Measurements from ENCODE around the gene SRSF9.
"Not testable (repeated sequence)": the region's sequence is repeated elsewhere in the genome, so short reads cannot be mapped to it uniquely, and the experiment has no call there.

The SRSF9 gene

DNA sequence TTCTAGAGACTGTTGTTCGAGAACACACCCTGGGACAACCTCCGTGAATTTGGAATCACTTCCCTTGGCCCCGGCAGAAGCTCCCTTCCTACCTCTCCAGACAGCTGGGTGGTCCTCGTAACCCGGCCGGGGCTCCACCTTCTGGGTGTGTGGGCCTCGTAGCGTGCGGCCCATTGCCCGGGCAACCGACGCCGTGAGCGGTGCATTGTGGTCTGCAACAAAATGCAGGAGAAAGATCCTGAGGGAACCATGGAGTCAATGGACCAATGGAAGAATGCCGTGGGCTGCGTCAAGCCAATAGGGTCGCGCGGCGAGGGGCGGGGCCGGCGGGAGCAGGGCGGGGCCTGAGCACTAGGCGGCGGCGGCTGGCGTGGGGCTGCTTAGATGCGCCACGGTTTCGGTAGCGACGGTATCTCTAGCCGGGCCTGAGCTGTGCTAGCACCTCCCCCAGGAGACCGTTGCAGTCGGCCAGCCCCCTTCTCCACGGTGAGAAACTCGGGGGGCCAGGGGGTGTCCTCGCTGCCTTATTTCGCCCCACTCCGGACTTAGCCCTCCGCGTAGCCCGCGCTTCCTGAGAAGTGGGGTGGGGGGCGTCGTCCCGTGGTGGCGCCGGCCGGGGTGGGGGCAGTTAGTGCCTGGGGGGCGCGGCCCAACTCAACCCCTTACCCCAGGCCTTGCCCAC is 26.3 kb upstream of the SRSF9 start, which contains the start of gene DYNLL1:
DYNLL1 (plus strand) TSS at position 383 of the 682 bp plus-strand sequence. CDS start 309 bp downstream, outside the sequence.
- Histone ChIP-seq H3K9ac (ENCODE audit: low read length in 2 of 2) (peak within 1 kb of the TSS; percentile 80 to 83), H3K36me3 (ENCODE audit: control insufficient read depth in 2 of 2, insufficient read depth in 2 of 2, low read length in 2 of 2) (peaks cover 12% of the 10 kb centered on the region in 2 donors)

DNA sequence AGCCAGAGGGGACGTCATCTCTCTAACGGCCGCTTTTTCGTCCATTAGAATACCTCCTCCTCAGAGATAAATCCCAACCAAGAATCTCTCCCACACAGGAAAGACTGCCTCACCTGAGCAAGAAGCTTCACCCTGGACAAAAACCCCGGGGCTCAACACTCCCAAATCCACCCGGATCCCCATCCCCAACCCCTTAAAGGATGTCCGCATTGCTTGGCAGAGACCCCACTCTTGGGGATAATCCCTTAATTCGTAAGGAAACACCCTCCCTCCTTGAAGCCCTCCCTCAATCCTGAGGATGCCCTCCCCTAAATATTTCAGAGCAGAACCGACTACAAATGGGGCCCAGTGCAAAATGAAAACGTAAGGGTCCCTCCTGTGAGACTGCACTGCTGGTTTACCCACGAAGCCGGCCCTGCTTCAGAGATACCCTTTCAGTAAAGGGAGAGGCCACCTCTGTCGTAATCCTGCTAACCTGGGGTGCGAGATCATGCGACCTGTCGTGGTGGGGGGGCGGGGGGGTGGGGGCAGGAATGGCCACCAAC is 25.7 kb upstream of the SRSF9 start:
- H3K9ac ChIP-seq (ENCODE audit: low read length in 2 of 2), result peak overlapping the region; percentile 42 to 47
- no peaks in the 10 kb centered on the region for H3K9me3 ChIP-seq (ENCODE audit: control insufficient read depth in 2 of 2, low read length in 2 of 2)
- peak overlapping the region; percentile 92 to 93 for H3K4me3 ChIP-seq (ENCODE audit: low read length in 2 of 2)
- H3K27me3 ChIP-seq (ENCODE audit: control insufficient read depth in 1 of 2, insufficient read depth in 2 of 2, low read length in 2 of 2), result no peaks in the 10 kb centered on the region
- peaks cover 14 to 17% of the 10 kb centered on the region in 2 donors for H3K36me3 ChIP-seq (ENCODE audit: control insufficient read depth in 2 of 2, insufficient read depth in 2 of 2, low read length in 2 of 2)
- peaks cover 17% of the 10 kb centered on the region for H3K4me1 ChIP-seq (ENCODE audit: control insufficient read depth, insufficient read depth, low read length)
- H3K27ac ChIP-seq (ENCODE audit: low read length), result no peak overlapping the region

More for the DNA sequence above, 26.3 kb upstream of the SRSF9 start, which contains the start of gene DYNLL1:
- Histone ChIP-seq H3K27ac (ENCODE audit: low read length) (peak within 1 kb of the TSS; percentile 83), H3K4me3 (ENCODE audit: low read length in 2 of 2) (peak within 1 kb of the TSS; percentile 92 to 93), H3K9me3 (ENCODE audit: control insufficient read depth in 2 of 2, low read length in 2 of 2) (no peaks in the 10 kb centered on the region), H3K4me1 (ENCODE audit: control insufficient read depth, insufficient read depth, low read length) (peaks cover 17% of the 10 kb centered on the region), H3K27me3 (ENCODE audit: control insufficient read depth in 1 of 2, insufficient read depth in 2 of 2, low read length in 2 of 2) (no peaks in the 10 kb centered on the region)

DNA sequence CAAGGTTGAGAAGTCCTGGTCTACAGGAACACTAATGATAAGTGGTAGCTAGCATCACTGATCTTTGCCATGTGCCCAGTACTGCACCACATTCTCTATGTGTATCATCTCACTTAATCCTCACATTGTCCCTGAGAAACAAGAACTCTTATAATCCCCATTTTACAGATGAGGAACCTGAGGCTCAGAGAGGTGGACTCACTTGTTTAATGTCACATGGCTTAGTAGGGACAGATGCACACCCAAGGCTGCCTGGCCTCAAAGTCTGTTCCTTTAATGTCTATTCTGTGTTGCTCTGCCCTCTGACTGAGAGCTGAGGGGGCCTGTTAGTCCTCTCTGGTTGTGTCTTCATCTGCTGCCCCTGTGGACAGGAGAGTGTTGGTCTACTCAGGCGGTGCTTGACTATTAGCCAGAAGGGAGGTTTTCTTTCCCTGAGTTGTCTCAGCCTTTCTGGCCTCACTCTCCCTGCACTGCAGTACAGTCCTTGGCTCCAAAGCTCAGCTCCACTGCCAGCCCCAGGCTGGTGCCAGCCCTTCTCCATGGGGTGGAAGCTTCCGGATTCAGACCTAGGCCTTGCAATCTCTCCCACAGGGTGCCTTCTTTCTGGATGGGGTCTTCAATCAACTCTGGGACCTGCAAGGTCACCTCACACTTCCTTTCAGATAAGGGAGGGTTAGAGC is 21.4 kb upstream of the SRSF9 start:
- Histone ChIP-seq H3K36me3 (ENCODE audit: control insufficient read depth in 2 of 2, insufficient read depth in 2 of 2, low read length in 2 of 2) (peaks cover 11 to 14% of the 10 kb centered on the region in 2 donors), H3K9me3 (ENCODE audit: control insufficient read depth in 2 of 2, low read length in 2 of 2) (no peaks in the 10 kb centered on the region), H3K27ac (ENCODE audit: low read length) (no peak overlapping the region), H3K4me3 (ENCODE audit: low read length in 2 of 2) (no peak overlapping the region), H3K9ac (ENCODE audit: low read length in 2 of 2) (no peak overlapping the region), H3K27me3 (ENCODE audit: control insufficient read depth in 1 of 2, insufficient read depth in 2 of 2, low read length in 2 of 2) (no peaks in the 10 kb centered on the region), H3K4me1 (ENCODE audit: control insufficient read depth, insufficient read depth, low read length) (peaks cover 5% of the 10 kb centered on the region)

DNA sequence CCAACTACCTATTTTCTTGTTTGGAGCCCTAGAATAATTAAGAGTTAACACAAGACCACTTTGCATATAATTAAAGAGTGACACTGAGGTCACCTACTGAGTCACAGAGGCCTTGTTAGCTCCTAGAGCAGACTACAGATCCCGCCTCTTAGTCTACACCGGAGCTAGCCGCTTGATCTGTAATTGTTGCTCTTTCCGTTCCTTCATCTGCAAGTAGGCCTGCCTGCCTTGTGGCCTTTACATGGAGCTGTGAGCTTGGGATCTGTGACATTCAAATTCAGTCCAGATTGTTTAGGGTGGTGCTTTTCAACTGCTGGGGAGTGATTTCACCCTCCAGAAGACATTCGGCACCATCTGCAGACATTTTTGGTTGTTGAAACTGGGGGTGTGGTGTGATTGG is 20.8 kb upstream of the SRSF9 start:
- Histone ChIP-seq H3K4me3 (ENCODE audit: low read length in 2 of 2) (no peak overlapping the region), H3K9me3 (ENCODE audit: control insufficient read depth in 2 of 2, low read length in 2 of 2) (no peaks in the 10 kb centered on the region), H3K27me3 (ENCODE audit: control insufficient read depth in 1 of 2, insufficient read depth in 2 of 2, low read length in 2 of 2) (no peaks in the 10 kb centered on the region), H3K36me3 (ENCODE audit: control insufficient read depth in 2 of 2, insufficient read depth in 2 of 2, low read length in 2 of 2) (peaks cover 11 to 14% of the 10 kb centered on the region in 2 donors), H3K4me1 (ENCODE audit: control insufficient read depth, insufficient read depth, low read length) (peaks cover 3% of the 10 kb centered on the region), H3K27ac (ENCODE audit: low read length) (no peak overlapping the region), H3K9ac (ENCODE audit: low read length in 2 of 2) (no peak overlapping the region)

DNA sequence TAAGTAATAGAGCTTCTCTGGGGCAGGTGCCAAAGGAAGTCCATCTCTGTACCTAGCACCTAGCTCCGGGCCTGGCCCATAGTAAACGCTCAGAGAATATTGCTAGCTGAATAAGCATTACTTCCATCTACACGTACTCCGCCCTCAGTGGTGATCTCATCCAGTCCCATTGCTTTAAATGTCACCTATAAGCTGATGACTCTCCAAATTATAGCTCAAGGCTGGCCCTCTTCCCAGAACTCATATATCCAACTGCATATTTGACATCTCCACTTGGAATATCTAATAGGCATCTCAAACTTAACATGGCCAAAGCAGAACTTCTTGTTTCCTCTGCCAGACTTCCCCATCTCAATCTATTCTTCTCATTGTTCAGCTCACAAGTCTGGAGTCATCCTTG is 19.5 kb upstream of the SRSF9 start:
- H3K27ac ChIP-seq (ENCODE audit: low read length), result no peak overlapping the region
- H3K36me3 ChIP-seq (ENCODE audit: control insufficient read depth in 2 of 2, insufficient read depth in 2 of 2, low read length in 2 of 2), result peaks cover 11 to 14% of the 10 kb centered on the region in 2 donors

DNA sequence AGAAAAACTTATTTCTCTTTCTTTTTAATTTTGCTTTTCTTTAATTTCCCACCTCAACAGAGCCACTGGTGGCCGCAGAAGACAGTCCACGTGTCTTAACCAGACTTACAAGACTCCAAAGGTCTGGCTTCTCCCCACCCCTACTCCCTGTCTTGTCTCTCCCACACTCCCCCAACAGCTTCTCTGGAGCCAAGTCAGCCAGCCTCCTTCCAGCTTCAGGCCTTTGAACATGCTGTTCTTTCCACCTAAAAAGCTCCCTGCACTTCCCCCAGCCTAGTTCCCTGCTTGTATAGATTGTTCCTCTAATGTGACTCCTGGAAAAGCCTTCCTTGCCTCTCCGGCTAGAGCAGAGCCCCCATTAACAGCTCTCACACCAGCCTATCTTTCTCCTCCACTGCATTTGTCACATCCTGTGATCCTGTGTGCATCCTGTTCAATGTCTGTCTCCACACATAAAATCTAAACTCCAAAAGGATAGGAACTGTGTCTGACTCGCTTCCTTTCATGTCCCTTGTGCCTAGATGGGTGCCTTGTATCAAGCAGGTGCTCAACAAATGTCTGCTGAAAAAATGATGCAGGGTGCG is 18.6 kb upstream of the SRSF9 start:
- H3K9me3 ChIP-seq (ENCODE audit: control insufficient read depth in 2 of 2, low read length in 2 of 2), result no peaks in the 10 kb centered on the region
- H3K4me3 ChIP-seq (ENCODE audit: low read length in 2 of 2), result no peak overlapping the region
- H3K27ac ChIP-seq (ENCODE audit: low read length), result no peak overlapping the region
- H3K9ac ChIP-seq (ENCODE audit: low read length in 2 of 2), result no peak overlapping the region
- peaks cover 11 to 14% of the 10 kb centered on the region in 2 donors for H3K36me3 ChIP-seq (ENCODE audit: control insufficient read depth in 2 of 2, insufficient read depth in 2 of 2, low read length in 2 of 2)
- H3K27me3 ChIP-seq (ENCODE audit: control insufficient read depth in 1 of 2, insufficient read depth in 2 of 2, low read length in 2 of 2), result no peaks in the 10 kb centered on the region
- H3K4me1 ChIP-seq (ENCODE audit: control insufficient read depth, insufficient read depth, low read length), result no peaks in the 10 kb centered on the region

More for the DNA sequence above, 19.5 kb upstream of the SRSF9 start:
- H3K27me3 ChIP-seq (ENCODE audit: control insufficient read depth in 1 of 2, insufficient read depth in 2 of 2, low read length in 2 of 2), result no peaks in the 10 kb centered on the region
- H3K9ac ChIP-seq (ENCODE audit: low read length in 2 of 2), result no peak overlapping the region
- H3K4me1 ChIP-seq (ENCODE audit: control insufficient read depth, insufficient read depth, low read length), result no peaks in the 10 kb centered on the region
- no peaks in the 10 kb centered on the region for H3K9me3 ChIP-seq (ENCODE audit: control insufficient read depth in 2 of 2, low read length in 2 of 2)
- no peak overlapping the region for H3K4me3 ChIP-seq (ENCODE audit: low read length in 2 of 2)

DNA sequence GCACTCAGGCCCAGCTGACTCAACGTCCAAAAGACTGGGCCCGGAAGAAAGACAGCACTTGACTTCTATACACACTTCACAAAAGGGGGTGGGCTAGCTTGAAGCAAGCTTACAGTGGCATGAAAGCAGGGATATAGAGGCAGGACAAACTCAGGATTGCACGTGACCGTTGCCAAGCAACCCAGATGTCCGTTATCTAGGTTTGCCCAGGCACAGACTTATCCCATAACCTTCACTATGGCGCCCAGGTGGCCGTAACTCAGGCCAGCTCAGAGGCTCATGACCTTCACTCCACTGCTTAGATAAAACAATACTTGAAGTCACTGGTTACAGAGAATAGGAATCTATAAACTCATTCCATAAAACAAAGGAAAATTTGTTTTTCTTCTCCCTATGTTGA is 18.0 kb upstream of the SRSF9 start:
- H3K4me1 ChIP-seq (ENCODE audit: control insufficient read depth, insufficient read depth, low read length); H3K27me3 ChIP-seq (ENCODE audit: control insufficient read depth in 1 of 2, insufficient read depth in 2 of 2, low read length in 2 of 2); H3K4me3 ChIP-seq (ENCODE audit: low read length in 2 of 2); H3K9me3 ChIP-seq (ENCODE audit: control insufficient read depth in 2 of 2, low read length in 2 of 2); H3K27ac ChIP-seq (ENCODE audit: low read length); H3K9ac ChIP-seq (ENCODE audit: low read length in 2 of 2): not testable (repeated sequence)
- H3K36me3 ChIP-seq (ENCODE audit: control insufficient read depth in 2 of 2, insufficient read depth in 2 of 2, low read length in 2 of 2), result peaks cover 11 to 14% of the 10 kb centered on the region in 2 donors

DNA sequence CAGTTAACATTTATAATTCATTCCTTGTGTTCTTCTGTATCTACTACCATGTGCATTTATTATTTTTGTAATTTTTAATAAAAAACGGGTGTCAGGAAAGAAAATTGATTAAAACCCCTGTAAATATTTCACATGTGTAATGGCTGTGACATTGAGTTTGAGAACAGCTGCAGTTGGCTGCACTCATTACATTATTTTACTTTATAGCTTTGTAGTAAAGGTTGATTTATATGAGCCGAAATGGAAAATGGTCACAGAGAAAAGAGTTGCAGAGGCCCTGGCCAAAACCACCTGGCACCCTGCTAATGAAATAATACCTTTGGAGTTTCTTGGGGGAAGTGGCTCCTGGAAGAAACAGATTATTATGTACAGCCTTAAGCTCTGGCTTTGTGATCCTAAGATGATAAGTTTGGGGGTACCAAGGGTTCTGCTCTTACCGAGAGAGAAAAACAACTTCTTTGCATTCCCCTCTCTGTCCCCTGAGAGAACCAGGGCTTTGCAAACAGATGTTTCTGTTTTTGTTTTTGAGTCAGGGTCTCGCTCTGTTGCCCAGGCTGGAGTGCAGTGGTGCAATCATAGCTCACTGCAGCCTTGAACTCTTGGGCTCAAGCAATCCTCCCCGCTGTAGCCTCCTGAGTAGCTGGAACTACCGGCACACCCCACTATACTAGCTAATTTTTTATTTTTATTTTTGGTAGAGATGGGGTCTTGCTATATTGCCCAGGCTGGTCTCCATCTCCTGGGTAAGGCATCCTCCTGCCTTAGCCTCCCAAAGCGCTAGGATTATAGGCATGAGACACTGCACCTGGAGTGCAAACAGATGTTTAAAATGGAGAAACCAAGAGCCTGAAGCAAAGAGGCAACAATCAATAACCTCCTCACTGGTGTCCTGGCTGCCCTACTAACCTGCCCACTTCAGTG is 16.7 kb upstream of the SRSF9 start:
- Histone ChIP-seq H3K36me3 (ENCODE audit: control insufficient read depth in 2 of 2, insufficient read depth in 2 of 2, low read length in 2 of 2) (peaks cover 7 to 10% of the 10 kb centered on the region in 2 donors), H3K4me1 (ENCODE audit: control insufficient read depth, insufficient read depth, low read length) (no peaks in the 10 kb centered on the region)

DNA sequence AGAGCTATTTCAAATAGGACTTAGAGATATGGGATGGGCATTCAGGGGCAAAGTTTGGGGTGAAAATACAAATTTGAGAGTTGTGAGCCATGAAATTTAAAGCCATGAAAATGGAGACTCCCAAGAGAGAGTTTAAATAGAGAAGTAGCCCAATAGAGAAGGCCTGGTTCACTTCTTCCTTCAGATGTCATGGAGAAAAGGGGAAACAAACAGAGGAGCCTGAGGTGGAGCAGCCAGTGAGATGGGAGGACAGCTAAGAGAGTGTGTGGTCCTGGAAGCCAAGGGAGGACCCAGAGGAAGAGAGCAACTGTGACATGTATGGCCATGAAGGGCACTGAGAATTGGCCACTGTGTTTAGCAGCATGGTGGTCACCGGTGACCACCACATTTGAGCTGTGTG is 14.1 kb upstream of the SRSF9 start:
- Histone ChIP-seq H3K27me3 (ENCODE audit: control insufficient read depth in 1 of 2, insufficient read depth in 2 of 2, low read length in 2 of 2) (no peaks in the 10 kb centered on the region), H3K4me1 (ENCODE audit: control insufficient read depth, insufficient read depth, low read length) (no peaks in the 10 kb centered on the region), H3K36me3 (ENCODE audit: control insufficient read depth in 2 of 2, insufficient read depth in 2 of 2, low read length in 2 of 2) (peaks cover 0 to 2% of the 10 kb centered on the region in 2 donors), H3K9me3 (ENCODE audit: control insufficient read depth in 2 of 2, low read length in 2 of 2) (no peaks in the 10 kb centered on the region), H3K4me3 (ENCODE audit: low read length in 2 of 2) (no peak overlapping the region), H3K9ac (ENCODE audit: low read length in 2 of 2) (no peak overlapping the region), H3K27ac (ENCODE audit: low read length) (no peak overlapping the region)

More for the DNA sequence above, 16.7 kb upstream of the SRSF9 start:
- no peak overlapping the region for H3K27ac ChIP-seq (ENCODE audit: low read length)
- H3K9ac ChIP-seq (ENCODE audit: low read length in 2 of 2), result no peak overlapping the region
- no peak overlapping the region for H3K4me3 ChIP-seq (ENCODE audit: low read length in 2 of 2)
- no peaks in the 10 kb centered on the region for H3K9me3 ChIP-seq (ENCODE audit: control insufficient read depth in 2 of 2, low read length in 2 of 2)
- no peaks in the 10 kb centered on the region for H3K27me3 ChIP-seq (ENCODE audit: control insufficient read depth in 1 of 2, insufficient read depth in 2 of 2, low read length in 2 of 2)
